Smooth muscle cell (in vitro differentiated cells): ENCODE data around the gene TBC1D3E. TPM values are rescaled to one million over a fixed set of nuclear protein-coding genes. Genes with fewer than 3 reads are reported as not detected.

Experiments
- polyA plus RNA-seq: library from polyadenylated mRNA; unstranded; fragments of >200 nt; fragmentation: Nextera tagmentation; extraction: Ambion mirVana; gene quantifications from 2 replicates; pipeline ENCODE4 v1.2.1, GENCODE V29; 2016
- small RNA-seq: library from RNA; depleted of rRNA; stranded (forward); fragments of <200 nt; gene quantifications from one replicate; pipeline ENCODE3, GENCODE V24; 2014
- total RNA-seq: library from RNA; depleted of rRNA; stranded (reverse); fragments of >200 nt; gene quantifications from 2 replicates; pipeline ENCODE4 v1.2.3, GENCODE V29; 2014

TBC1D3E gene
- total and polyA plus RNA-seq, 2 experiments from 2014 or later: not detected

Small RNA genes lying within 50 kb of the gene (small RNA-seq; reads per million reads assigned to genes)
- gene RF00019 (not detected), gene RNA5SP526 (not detected)

Other genes with a start within 250 kb of the TBC1D3E start
- gene TBC1D3K, start 203.5 kb upstream of the TBC1D3E start, total RNA-seq: not detected in 2 replicates
- gene TBC1D3K, start 203.5 kb upstream of the TBC1D3E start, polyA plus RNA-seq: not detected in 2 replicates
- gene TBC1D3L, start 138.9 kb upstream of the TBC1D3E start, total RNA-seq: 8.6 and 12.1 TPM in 2 replicates
- gene TBC1D3L, start 138.9 kb upstream of the TBC1D3E start, polyA plus RNA-seq: 10.1 and 16.0 TPM in 2 replicates
- not detected in 2 replicates for gene TBC1D3D, start 124.0 kb upstream of the TBC1D3E start, total RNA-seq
- 0.14 TPM in 1 of 2 replicates, not detected in the other for gene TBC1D3D, start 124.0 kb upstream of the TBC1D3E start, polyA plus RNA-seq
- gene TBC1D3C, start 59.3 kb upstream of the TBC1D3E start, total RNA-seq: not detected in 2 replicates
- not detected in 2 replicates for gene TBC1D3C, start 59.3 kb upstream of the TBC1D3E start, polyA plus RNA-seq
- gene TBC1D3, start 64.6 kb downstream of the TBC1D3E start, total RNA-seq: not detected in 2 replicates
- not detected in 2 replicates for gene TBC1D3, start 64.6 kb downstream of the TBC1D3E start, polyA plus RNA-seq
- 30.6 and 31.4 TPM in 2 replicates for gene MRPL45, start 169.2 kb downstream of the TBC1D3E start, total RNA-seq
- gene MRPL45, start 169.2 kb downstream of the TBC1D3E start, polyA plus RNA-seq: 25.0 and 30.8 TPM in 2 replicates
- gene GPR179, start 216.0 kb downstream of the TBC1D3E start, total RNA-seq: not detected in 2 replicates
- 0.04 TPM in 1 of 2 replicates, not detected in the other for gene GPR179, start 216.0 kb downstream of the TBC1D3E start, polyA plus RNA-seq
- gene SOCS7, start 223.9 kb downstream of the TBC1D3E start, total RNA-seq: 6.2 and 9.0 TPM in 2 replicates
- gene SOCS7, start 223.9 kb downstream of the TBC1D3E start, polyA plus RNA-seq: 0.89 and 2.5 TPM in 2 replicates